SK-N-SH treated with all-trans-retinoic acid at 6 μM for 48 hours (cell line): ENCODE data around the gene KCTD10.

Experiments used
- CREB5 ChIP-seq: fragments of 250-450 bp; sonication (Bioruptor Pico); IDR thresholded peaks from 2 replicates; pipeline ENCODE4 v1.5.1; 2020; ENCODE audit warnings: low read depth, mild to moderate bottlenecking, moderate library complexity
- CSRNP3 ChIP-seq: fragments of 250-450 bp; sonication (Bioruptor Pico); IDR thresholded peaks from 2 replicates; pipeline ENCODE4 v1.5.1; 2021; ENCODE audit warnings: mild to moderate bottlenecking, moderate library complexity
- PATZ1 ChIP-seq: fragments of 250-450 bp; sonication (Bioruptor Pico); IDR thresholded peaks from 2 replicates; pipeline ENCODE4 v1.8.0; 2020; ENCODE audit warnings: mild to moderate bottlenecking, moderate library complexity, borderline replicate concordance
- TCF4 ChIP-seq: fragments of 250-450 bp; sonication (Bioruptor Pico); IDR thresholded peaks from 2 replicates; pipeline ENCODE4 v1.8.0; 2021; ENCODE audit warnings: mild to moderate bottlenecking, moderate library complexity, borderline replicate concordance
- ZFP30 ChIP-seq: fragments of 450-650 bp; formaldehyde crosslinking; IDR thresholded peaks from 2 replicates; pipeline ENCODE4 v1.5.0; 2022; ENCODE audit warnings: mild to moderate bottlenecking, moderate library complexity
- ZNF565 ChIP-seq: fragments of 450-650 bp; formaldehyde crosslinking; conservative IDR thresholded peaks from 2 replicates; pipeline ENCODE4 v1.5.0; 2020; ENCODE audit warnings: low read depth, mild to moderate bottlenecking, moderate library complexity

GRCh38 chr12:109512608-109513007 lies 35.5 kb upstream of the KCTD10 start:
- TF ChIP-seq PATZ1 (CRISPR knock-in tag) (no peak), TCF4 (no peak), ZNF565 (CRISPR knock-in tag) (no peak), CREB5 (CRISPR knock-in tag) (no peak), ZFP30 (no peak), CSRNP3 (no peak)
